Purkinje cell (primary cell): ENCODE measurements around the gene C18orf63. TPM values are rescaled to one million over a fixed set of nuclear protein-coding genes. Genes with fewer than 3 reads are reported as not detected.

Experiments
- polyA plus RNA-seq: library from polyadenylated mRNA; unstranded; fragments of >200 nt; fragmentation: Nextera tagmentation; gene quantifications from 2 replicates; pipeline ENCODE4 v1.2.1, GENCODE V29; 2014

The C18orf63 gene
- polyA plus RNA-seq, result not detected in 2 replicates

DNA sequence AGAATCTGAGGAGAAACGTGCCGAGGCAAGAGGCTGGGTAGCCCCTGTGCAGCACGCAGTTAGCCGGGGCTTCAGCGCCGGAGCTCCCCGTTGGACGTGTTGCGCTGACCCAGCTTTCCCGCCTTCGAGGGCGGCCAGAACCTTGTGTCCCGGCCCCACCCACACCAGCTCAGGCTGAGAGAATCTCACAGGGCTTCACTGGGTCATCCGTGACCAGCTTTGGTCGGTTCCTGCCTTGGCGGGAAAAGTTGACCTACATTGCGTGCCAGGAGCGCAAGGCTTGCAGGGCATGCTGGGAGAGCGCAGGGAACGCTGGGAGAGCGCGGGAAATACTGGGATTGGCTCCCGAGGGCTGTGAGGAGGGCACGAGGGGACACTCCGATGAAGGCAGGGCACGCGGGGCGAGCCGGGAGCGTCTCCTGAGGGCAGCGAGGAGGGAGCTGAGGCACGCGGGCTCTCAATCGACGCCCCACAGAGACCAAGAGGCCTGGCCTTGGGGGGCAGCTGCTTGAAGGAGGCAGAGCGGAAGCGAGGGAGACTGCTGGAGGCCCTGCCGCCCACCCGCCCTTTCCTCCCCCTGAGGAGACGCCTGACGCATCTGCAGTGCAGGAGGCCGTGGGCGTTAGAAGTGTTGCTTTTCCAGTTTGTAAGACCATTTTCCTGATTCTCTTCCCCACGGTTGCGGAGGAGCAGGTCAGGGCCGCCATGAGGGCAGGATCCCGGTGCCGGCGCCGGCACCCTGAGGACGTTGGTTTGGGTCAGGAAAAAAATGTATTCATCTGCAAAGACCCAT is at the start of gene C18orf63:
Gene C18orf63 (plus strand): TSS at position 376 of the 793 bp plus-strand sequence. CDS start 2,027 bp downstream, outside the sequence.

DNA sequence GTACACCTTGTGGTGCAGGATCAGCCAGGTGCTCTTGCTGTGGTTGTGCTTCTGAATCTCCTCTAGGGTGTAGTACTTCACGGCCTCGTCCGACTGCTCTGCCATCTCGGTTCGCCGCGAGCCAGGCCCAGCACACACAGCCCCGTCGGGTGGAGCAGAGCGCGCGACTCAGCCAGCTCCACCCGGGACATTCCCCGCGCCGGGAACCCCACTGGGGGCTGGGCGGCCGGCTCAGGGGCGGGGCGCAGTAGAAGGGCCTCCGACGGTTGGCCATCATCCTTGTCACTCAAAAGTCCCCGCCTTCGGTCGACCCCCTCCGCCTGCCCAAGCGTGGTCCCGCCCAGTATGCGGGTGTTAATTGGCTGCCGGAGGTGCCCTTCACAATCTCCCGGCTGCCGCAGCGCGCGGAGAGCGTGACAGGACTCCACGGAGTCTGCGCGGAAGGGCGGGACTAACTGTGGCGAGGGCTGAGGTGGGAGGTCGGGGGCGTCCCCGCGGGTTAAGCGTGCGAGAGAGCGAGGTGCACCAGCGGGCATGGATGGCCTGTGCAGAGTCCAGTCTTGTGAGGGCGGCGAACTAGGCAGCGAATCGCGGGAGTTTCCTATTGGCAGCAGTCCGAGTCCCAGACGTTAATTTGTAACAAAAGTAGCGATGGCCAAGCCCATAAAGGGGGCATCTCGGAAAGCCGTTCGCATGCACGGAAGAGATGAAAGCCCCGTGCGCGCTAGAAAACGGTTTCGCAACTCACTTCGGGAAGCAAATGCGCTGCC is 23.7 kb upstream of the C18orf63 start, which contains the start of gene CYB5A:
Gene CYB5A (minus strand): TSS at position 193 of the 770 bp plus-strand sequence. CDS start 88 bp downstream, at position 105.

Other genes with a start within 250 kb of the C18orf63 start
- 9.5 and 25.9 TPM in 2 replicates for gene FBXO15, start 168.0 kb upstream of the C18orf63 start, polyA plus RNA-seq
- gene TIMM21, start 167.3 kb upstream of the C18orf63 start, polyA plus RNA-seq, result 182 and 227 TPM in 2 replicates
- gene CYB5A, start 23.9 kb upstream of the C18orf63 start, polyA plus RNA-seq, result 80.3 and 116 TPM in 2 replicates
- 0.60 and 2.6 TPM in 2 replicates for gene DIPK1C, start 141.5 kb downstream of the C18orf63 start, polyA plus RNA-seq
- 42.2 and 54.6 TPM in 2 replicates for gene CNDP2, start 180.5 kb downstream of the C18orf63 start, polyA plus RNA-seq
- gene CNDP1, start 218.7 kb downstream of the C18orf63 start, polyA plus RNA-seq, result 2.3 and 4.6 TPM in 2 replicates